Epithelial cell of prostate (primary cell): ENCODE data around the gene CPO.

Experiments used
- DNase-seq: peaks from one replicate; pipeline ENCODE4 v3.0.0-alpha.2; 2011; ENCODE audit warnings: low read depth, low spot score
- H3K27ac ChIP-seq: fragments of 450-650 bp; 2 replicates; pipeline ENCODE4 v1.5.1; 2017; ENCODE audit warnings: mild to moderate bottlenecking

Gene CPO

GRCh38 chr2:206996556-206997065 lies 57.3 kb downstream of the CPO start:
- H3K27ac ChIP-seq = no peak overlapping the region
- DNase-seq = no peak

- DNase-seq = no peak
- H3K27ac ChIP-seq = peak overlapping the region; percentile 59
Measured at GRCh38 chr2:207008105-207008990, 69.0 kb downstream of the CPO start.

- peak; percentile 66 for DNase-seq
- H3K27ac ChIP-seq = peak overlapping the region; percentile 91
Measured at GRCh38 chr2:207012461-207012860, 73.1 kb downstream of the CPO start.

- H3K27ac ChIP-seq = peak overlapping the region; percentile 91
- DNase-seq = peak; percentile 60
Measured at GRCh38 chr2:207014424-207014823, 75.1 kb downstream of the CPO start.

- no peak overlapping the region for H3K27ac ChIP-seq
- no peak for DNase-seq
Measured at GRCh38 chr2:207015901-207016300, 76.6 kb downstream of the CPO start.
